HG02642 (cell line): ENCODE results near the gene PILRA.
A peak's percentile ranks its signal among the peaks of the same experiment; 100 is the strongest.

ENCODE experiments used
- ATAC-seq: cut with Tn5 transposase; IDR thresholded peaks from one replicate; pipeline ENCODE4 v1.9.1; 2021; ENCODE audit warnings: mild to moderate bottlenecking; ENCODE audit not compliant: unreplicated experiment, poor library complexity

The PILRA gene

GRCh38 chr7:100402241-100402640 lies 29.0 kb downstream of the PILRA start:
- no peak for ATAC-seq

- no peak for ATAC-seq
These were observed 33.5 kb downstream of the PILRA start for GRCh38 chr7:100406767-100407166.

GRCh38 chr7:100407285-100408180 lies 34.2 kb downstream of the PILRA start:
- peak; percentile 58 for ATAC-seq

- no peak for ATAC-seq
These were observed 37.8 kb downstream of the PILRA start for GRCh38 chr7:100411101-100411500.

GRCh38 chr7:100413346-100413745 lies 40.1 kb downstream of the PILRA start:
- ATAC-seq = no peak

GRCh38 chr7:100413889-100414288 lies 40.6 kb downstream of the PILRA start:
- ATAC-seq = no peak

GRCh38 chr7:100415448-100415847 lies 42.2 kb downstream of the PILRA start:
- no peak for ATAC-seq

GRCh38 chr7:100418930-100419659 lies 45.8 kb downstream of the PILRA start:
- no peak for ATAC-seq

- ATAC-seq = no peak
These were observed 46.5 kb downstream of the PILRA start for GRCh38 chr7:100419660-100420226.

- ATAC-seq = no peak
These were observed 50.0 kb downstream of the PILRA start for GRCh38 chr7:100423315-100423714.

GRCh38 chr7:100425347-100425746 lies 52.1 kb downstream of the PILRA start:
- no peak for ATAC-seq

GRCh38 chr7:100426516-100426915 lies 53.2 kb downstream of the PILRA start:
- no peak for ATAC-seq

GRCh38 chr7:100427762-100428198 lies 54.5 kb downstream of the PILRA start:
- no peak for ATAC-seq

GRCh38 chr7:100428199-100428966 lies 55.1 kb downstream of the PILRA start, which contains the start of gene ZCWPW1:
ZCWPW1 (minus strand) TSS chr7:100428703; CDS start chr7:100420649, 8,054 bp downstream.
- peak; percentile 50 for ATAC-seq

- peak; percentile 49 for ATAC-seq
These were observed 55.8 kb downstream of the PILRA start for GRCh38 chr7:100428967-100429636.

GRCh38 chr7:100429637-100430492 lies 56.6 kb downstream of the PILRA start, which contains the start of gene MEPCE:
MEPCE (plus strand) TSS chr7:100429831; CDS start chr7:100430019, 188 bp downstream.
- ATAC-seq = peak; percentile 43

- ATAC-seq = no peak
These were observed 57.4 kb downstream of the PILRA start for GRCh38 chr7:100430493-100431285.

- no peak for ATAC-seq
These were observed 58.0 kb downstream of the PILRA start for GRCh38 chr7:100431286-100431735.
